HL-60 (cell line): Measurements from ENCODE around the gene KLHL24.

Source experiments
- GABPA ChIP-seq: IDR thresholded peaks from 2 replicates; pipeline ENCODE4 v1.6.1; 2012; ENCODE audit warnings: low read depth
- TF ChIP-seq, protein P1 (sequence below): IDR thresholded peaks from one replicate; pipeline ENCODE4 v1.5.1; 2011; ENCODE audit warnings: low read length, control low read depth, inconsistent platforms; ENCODE audit not compliant: insufficient read depth

DNA sequence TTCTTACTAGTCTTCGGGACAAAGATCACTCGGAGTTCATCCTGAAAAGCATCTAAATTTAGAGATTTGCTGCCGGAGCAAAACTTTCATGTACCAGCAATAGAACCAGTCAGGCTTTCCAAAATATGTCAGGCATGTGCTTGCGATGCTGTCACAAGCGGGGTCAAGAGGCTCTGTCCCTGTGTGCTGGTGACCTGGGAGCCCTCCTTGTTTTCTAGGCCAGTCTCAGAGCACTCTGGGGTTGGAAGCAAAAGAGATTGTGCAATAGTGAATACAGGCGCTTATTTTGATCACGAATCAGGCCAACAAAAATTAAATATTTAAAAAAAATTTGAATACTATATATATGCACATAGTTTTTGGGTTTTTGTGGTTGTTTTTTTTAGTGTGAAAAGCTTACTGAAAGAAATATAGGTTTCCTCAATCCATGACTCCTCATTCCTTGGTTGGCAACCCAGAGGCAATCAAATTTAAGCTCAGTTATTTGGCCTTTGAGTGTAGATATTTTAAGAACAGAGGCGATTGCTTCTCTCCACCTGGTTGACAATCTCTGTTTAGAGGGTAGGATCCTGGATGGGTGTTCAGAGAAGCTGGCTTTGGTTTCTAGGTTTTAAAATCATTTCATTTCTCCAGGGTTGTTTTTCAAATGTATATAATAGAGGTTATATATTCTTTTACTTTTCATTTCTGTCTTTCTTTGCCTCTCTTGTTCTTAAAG lies 8.4 kb upstream of the KLHL24 start:
- TF ChIP-seq, protein P1, sequence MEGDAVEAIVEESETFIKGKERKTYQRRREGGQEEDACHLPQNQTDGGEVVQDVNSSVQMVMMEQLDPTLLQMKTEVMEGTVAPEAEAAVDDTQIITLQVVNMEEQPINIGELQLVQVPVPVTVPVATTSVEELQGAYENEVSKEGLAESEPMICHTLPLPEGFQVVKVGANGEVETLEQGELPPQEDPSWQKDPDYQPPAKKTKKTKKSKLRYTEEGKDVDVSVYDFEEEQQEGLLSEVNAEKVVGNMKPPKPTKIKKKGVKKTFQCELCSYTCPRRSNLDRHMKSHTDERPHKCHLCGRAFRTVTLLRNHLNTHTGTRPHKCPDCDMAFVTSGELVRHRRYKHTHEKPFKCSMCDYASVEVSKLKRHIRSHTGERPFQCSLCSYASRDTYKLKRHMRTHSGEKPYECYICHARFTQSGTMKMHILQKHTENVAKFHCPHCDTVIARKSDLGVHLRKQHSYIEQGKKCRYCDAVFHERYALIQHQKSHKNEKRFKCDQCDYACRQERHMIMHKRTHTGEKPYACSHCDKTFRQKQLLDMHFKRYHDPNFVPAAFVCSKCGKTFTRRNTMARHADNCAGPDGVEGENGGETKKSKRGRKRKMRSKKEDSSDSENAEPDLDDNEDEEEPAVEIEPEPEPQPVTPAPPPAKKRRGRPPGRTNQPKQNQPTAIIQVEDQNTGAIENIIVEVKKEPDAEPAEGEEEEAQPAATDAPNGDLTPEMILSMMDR, result no peak
- no peak for TF ChIP-seq GABPA
